Measurements from ENCODE around the gene C9orf85.
"Not testable (repeated sequence)": the region's sequence is repeated elsewhere in the genome, so short reads cannot be mapped to it uniquely, and the experiment has no call there.

C9orf85 gene

DNA sequence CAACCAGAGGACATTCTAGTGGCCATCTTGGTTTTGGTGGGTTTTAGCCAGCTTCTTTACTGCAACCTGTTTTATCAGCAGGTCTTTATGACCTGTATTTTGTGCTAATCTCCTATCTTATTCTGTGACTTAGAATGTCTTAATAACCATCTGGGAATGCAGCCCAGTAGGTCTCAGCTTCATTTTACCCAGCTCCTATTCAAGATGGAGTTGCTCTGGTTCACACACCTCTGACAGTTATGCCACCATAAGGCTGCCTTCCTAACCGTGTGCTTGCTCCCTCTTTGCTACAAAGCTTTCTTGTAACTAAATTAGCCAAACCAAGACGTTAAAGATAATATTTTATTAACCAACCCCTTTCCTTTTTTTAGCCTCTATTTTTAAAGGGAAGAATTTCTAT lies 43.2 kb downstream of the C9orf85 start:
- not testable (repeated sequence) for DNase-seq

- no peak for DNase-seq
Observed at GRCh38 chr9:71955300-71955915, 44.0 kb downstream of the C9orf85 start.

DNA sequence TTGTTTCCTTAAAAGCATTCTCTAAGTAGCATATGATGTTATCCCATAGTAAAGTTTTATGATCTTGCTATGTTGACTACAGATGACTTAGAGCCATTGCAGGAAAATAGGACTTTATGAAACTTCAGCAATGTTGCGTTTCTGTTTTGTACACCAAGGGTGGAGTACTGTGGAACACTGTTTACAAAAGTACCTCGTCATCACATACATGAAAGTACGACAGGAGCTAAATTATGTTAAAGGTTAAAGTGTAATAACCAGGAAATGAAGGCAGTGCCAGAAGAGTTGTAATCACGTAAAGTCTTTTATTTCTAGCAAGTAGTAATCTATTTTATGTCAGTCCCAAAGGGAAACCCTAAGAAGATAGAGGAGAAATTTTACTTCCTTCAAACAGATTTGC lies 50.9 kb downstream of the C9orf85 start:
- no peak for DNase-seq

GRCh38 chr9:71963471-71963996 lies 52.1 kb downstream of the C9orf85 start:
- not testable (repeated sequence) for DNase-seq

DNA sequence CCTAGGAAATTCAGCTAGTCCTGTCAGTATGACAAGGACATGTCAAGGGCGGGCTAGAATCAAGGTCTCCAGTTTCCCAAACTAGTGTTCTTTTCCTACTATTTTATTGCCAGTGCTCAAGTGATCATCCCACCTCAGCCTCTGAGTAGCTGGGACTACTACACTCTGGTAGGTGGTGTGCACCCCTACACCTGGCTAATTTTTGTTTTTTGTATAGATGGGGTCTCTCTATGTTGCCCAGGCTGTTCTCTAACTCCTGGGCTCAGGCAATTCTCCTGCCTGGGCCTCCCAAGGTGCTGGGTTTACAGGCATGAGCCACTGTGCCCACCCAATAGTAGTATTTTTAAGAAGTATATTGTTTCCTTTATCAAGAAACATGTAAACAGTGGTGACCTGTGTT lies 54.0 kb downstream of the C9orf85 start:
- DNase-seq: no peak

- no peak for DNase-seq
Observed at GRCh38 chr9:71966601-71967000, 55.2 kb downstream of the C9orf85 start.

GRCh38 chr9:71968541-71969090 lies 57.2 kb downstream of the C9orf85 start:
- no peak for DNase-seq

DNA sequence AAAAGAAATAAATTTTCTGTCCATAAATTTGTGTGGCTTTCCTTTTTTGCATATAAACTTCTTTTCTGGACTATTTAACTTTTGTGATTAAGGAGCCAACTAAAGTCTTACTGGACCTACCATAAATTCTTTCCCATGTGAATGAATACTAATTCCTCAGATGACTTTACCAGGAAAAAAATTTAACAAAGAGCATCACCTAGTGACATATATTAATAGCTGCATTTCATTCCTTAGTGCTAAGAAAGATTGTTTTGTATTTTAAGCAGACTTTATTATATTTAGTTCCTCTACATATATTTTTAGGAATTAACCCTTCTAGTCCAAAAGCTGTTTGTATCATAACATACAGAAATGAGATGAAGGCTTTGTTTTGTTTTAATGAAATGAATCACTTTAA lies 64.4 kb downstream of the C9orf85 start:
- DNase-seq: no peak

GRCh38 chr9:71977003-71977402 lies 65.6 kb downstream of the C9orf85 start:
- no peak for DNase-seq

- DNase-seq: no peak
Observed at GRCh38 chr9:71980266-71981190, 69.1 kb downstream of the C9orf85 start.

DNA sequence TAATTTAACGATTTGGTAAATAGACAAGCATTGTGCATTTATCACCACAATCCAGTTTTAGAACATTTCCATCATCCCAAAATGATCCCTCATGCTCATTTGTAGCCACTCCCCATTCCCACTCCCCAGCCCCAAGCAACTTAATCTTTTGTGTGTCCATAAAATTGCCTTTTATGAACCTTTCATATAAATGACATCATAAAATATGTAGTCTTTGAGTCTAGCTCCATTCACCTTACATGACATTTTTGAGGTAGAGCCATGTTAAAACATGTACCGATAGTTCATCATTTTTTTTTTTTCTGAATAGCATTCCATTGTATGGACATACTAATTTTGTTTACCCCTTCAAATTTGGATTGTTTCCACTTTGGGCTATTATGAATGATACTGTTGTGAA lies 70.5 kb downstream of the C9orf85 start:
- DNase-seq: no peak

DNA sequence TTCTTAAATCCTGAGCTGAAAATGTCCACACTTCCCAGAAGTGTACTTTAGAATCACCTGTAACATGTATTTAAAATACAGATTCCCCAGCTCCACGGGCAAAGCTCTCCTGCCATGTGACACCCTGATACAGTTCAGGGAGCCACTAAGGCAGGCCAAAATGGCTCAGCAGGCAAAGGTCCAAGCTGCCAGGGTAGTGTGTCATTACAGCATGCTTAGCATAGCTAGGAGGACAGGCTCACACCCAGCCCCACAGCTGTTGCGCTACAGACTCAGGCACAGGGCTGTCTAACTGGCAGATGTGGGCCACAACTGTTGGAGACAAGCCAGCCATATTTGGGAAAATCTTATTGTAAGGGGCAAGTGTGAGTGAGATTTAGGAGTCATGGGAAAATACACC lies 73.0 kb downstream of the C9orf85 start:
- no peak for DNase-seq

- no peak for DNase-seq
Observed at GRCh38 chr9:71984831-71985281, 73.4 kb downstream of the C9orf85 start.

DNA sequence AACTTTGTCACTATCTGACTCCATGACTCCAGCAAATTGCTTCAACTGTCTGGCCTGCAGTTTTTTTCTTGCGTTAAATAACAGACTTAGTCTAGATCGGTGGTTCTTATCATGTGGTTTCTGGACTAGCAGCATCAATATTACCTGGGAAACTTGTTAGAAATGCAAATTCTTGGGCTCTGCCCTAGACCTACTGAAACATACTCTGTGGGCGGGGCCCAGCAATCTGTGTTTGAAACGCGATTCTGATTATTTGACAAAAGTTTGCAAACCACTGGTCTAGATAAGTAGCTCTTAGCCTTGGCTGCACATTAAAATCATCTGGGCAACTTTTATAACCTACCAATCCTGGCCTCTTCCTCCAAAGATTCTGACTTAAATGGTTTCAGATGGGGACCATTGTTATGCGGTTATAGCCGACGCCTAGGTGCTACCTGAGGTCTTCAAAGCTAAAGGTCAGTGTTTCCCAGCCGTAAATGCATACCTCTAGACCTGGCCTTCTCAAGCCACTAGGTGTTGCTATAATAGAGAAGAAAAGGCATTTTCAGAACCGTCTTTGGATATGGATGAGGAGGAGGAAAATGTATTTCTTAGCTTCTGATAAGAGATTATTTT lies 74.0 kb downstream of the C9orf85 start:
- DNase-seq: no peak

- no peak for DNase-seq
Observed at GRCh38 chr9:71986900-71987299, 75.5 kb downstream of the C9orf85 start.

GRCh38 chr9:71987471-71988371 lies 76.3 kb downstream of the C9orf85 start:
- DNase-seq: no peak

DNA sequence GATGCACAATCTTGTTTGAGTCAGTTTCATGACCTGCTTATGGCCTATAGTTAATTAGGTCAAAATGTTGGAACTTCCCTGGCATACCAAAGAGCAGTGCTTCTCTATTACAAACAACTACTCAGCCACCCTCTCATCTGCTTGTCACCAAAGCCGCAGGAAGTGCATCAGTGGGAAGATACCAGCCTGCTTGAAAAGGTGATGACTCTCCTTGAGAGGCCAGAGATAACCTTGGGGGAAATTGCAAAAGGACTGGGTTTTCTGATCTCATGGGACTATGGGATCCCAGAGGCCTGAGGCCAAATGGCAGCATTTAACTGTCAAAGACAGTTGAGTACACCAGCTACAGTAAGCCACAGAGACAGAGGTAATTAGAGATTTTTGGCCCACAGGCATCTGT lies 79.0 kb downstream of the C9orf85 start:
- no peak for DNase-seq

DNA sequence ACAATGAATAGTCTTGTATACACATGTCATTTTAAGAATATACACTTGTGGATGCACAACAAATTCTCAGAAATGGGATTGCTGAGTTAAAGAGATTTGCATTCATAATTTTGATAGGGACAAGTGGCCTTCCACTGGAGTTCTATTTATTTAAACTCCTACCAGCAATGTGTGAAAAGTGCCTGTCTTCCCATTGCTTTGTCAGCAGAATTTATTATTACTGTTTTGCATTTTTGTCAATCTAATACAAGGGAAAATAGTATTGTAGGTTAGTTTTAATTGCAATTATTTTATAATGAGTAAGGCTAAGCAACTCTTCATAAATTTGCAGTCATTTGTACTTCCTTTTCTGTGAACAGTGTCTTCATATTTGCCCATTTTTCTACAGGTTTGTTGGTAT lies 94.0 kb downstream of the C9orf85 start:
- DNase-seq: no peak

- DNase-seq: no peak
Observed at GRCh38 chr9:72006501-72006900, 95.1 kb downstream of the C9orf85 start.

DNA sequence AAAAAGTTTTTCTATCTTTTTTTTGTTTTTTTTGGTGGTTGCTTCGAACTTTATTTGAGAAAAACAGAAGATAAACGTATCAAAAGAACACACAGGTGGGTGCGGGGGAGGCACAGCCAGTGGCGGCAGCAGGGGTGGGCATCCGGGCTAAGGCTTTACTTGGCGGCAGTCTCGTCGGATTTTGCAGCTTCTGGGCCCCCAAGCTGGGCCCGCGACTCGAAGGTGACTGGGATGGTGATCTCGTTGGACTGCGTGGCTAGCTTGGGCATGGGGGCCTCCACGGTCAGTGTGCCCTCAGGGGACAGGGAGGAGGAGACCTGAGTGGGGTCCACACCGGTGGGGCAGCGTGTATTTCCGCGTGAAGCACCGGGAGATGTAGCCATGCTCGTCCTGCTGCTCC lies 96.3 kb downstream of the C9orf85 start:
- DNase-seq: not testable (repeated sequence)

- DNase-seq: no peak
Observed at GRCh38 chr9:72012646-72013045, 101.2 kb downstream of the C9orf85 start.

GRCh38 chr9:72013292-72013760 lies 101.9 kb downstream of the C9orf85 start:
- no peak for DNase-seq
